ENCODE data around the gene FUT2.
"Not testable (repeated sequence)": the region's sequence is repeated elsewhere in the genome, so short reads cannot be mapped to it uniquely, and the experiment has no call there.

FUT2 gene

GRCh38 chr19:48671446-48671995, 24.2 kb upstream of the FUT2 start:
- DNase-seq: no peak

GRCh38 chr19:48672994-48673393, 22.8 kb upstream of the FUT2 start, which contains the start of gene NTN5:
NTN5 (minus strand) TSS chr19:48673017; CDS start chr19:48670986, 2,031 bp downstream.
- DNase-seq: no peak

DNA sequence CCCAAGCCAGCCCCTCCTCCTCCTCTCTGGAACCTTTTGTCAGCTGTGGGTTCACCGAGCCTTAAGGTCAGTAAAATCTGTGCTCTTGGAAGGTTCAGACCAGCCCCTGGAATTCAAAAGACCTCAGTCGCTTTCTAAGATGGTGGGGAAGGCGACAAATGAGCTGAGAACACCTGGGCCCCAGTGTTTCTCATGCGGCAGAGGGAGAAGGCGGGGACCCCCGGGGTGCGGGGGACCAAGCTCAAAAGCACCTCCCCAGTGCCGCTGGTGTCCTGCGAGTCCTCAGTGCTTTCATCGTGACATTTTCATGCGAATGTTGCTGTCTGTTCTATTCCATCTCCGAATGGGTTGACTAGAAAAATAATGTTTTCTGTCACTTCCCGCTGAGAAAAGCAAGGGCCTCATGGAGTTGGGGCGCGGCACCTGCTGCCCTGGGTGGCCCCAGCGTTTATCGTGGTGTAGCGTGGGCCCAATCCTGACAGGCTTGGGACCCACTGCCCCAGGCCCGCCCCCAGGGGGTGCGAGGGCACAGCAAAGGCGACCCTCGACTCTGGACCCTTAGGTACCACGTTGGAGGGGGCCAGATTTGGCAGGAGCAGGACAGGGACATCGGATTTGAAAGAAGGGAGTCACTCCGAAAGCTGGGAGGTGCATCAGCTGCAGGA, 22.2 kb upstream of the FUT2 start:
- no peak for DNase-seq

DNA sequence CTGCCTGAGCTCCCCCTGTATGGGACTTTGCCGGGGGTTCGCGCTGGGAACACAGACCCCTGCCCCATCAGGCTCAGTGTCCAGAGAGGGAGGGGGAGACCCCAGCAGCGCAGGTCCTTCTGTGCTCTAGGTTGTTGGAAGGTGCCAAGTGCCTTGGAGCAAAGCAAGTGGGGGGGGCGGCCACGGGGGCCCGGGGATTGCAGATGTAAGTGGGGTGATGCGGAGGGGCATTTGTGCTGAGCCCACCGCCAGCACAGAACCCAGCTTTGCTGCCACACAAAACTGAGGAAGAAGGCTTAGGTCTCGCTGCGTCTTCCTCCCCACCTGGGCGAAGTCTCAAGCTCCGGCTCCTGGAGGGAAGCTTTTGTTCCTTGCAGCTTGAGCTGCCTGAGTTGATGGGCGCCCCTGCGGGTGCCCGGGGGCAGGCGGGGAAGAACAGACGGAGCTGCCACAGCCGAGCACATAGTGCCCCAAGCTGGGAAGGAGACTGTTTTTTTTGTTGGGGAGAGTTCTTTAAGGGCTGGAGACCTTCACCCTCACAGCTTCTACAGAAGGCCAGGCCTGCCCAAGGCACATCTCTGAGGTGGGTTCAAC, 21.5 kb upstream of the FUT2 start:
- DNase-seq: no peak

- DNase-seq: peak; percentile 54 to 88
These were observed 20.6 kb upstream of the FUT2 start for GRCh38 chr19:48674921-48675824.

GRCh38 chr19:48676487-48676886, 19.3 kb upstream of the FUT2 start:
- no peak for DNase-seq

DNA sequence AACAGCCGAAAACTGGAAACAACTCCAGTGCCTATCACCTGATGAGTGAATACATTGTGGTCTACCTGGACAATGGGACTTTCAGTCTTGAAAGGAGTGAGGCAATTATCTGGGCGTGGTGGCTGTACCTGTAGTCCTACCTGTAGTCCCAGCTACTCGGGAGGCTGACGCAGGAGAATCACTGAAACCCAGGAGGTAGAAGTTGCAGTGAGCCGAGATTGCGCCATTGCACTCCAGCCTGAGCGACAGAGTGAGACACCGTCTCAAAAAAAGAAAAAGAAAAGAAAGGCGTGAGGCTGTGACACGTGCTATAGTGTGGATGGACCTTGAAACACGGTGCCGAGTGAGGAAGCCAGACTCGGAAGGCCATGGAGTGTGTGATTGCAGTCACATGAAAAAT, 18.9 kb upstream of the FUT2 start:
- no peak for DNase-seq

DNA sequence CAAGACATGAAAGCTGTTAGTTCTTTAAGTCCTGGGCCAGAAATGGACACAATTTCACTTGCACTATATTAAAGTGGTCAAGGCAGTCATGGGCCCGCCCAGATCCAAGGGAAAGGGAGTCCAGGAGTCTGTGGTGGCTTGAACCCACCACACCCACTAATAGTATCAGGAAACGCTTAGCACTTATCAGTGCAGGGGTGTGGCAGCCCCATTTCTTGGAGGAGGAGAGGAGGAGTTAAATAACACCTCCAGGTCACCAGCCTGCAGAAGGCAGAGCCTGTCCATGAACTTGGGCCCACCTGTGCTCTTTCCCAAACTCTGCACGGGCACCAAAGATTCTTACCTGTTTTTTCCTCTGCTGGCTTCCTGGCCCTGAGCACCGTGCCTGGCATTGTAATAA, 17.6 kb upstream of the FUT2 start:
- DNase-seq: no peak

GRCh38 chr19:48680006-48680405, 15.8 kb upstream of the FUT2 start:
- DNase-seq: not testable (repeated sequence)

DNA sequence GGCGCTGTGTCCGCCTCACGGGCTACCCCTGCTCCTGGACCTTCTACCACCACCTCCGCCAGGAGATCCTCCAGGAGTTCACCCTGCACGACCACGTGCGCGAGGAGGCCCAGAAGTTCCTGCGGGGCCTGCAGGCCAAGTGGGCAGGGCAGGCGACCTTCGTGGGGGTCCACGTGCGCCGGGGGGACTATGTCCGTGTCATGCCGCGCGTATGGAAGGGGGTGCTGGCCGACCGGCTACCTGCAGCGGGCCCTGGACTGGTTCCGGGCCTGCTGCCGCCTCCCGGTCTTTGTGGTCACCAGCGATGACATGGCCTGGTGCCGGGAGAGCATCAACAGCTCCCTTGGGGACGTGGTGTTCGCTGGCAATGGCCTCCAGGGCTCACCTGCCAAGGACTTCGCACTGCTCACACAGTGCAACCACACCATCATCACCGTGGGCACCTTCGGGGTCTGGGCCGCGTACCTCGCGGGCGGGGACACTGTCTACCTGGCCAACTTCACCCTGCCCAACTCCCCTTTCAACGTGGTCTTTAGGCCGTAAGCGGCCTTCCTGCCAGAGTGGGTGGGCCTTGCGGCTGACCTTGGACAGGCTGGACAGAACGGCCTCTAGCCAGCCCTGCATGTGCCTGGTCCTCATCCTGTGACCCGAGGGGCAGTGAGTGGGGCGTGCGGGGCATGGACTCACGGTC, 15.2 kb upstream of the FUT2 start:
- DNase-seq: no peak

- DNase-seq: no peak
These were observed 14.7 kb upstream of the FUT2 start for GRCh38 chr19:48681127-48681470.

DNA sequence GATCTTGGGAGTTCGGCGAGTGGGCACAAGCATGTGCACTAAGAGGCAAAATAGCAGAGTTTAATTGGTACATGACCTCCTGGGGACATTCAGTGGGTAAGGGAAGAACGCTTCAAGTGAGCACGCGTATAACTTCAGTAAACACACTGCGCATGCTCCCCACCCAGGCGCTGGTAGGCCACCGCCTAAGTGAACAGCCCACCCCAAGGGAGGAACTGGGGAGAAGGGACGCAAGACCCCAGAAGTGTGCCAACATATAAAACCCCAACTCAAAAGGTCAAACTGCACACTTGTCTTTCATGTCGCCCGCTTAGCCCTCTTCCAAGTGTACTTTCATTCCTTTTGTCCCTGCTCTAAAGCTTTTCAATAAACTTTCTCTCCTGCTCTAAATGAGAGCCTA, 12.4 kb upstream of the FUT2 start:
- DNase-seq: no peak

DNA sequence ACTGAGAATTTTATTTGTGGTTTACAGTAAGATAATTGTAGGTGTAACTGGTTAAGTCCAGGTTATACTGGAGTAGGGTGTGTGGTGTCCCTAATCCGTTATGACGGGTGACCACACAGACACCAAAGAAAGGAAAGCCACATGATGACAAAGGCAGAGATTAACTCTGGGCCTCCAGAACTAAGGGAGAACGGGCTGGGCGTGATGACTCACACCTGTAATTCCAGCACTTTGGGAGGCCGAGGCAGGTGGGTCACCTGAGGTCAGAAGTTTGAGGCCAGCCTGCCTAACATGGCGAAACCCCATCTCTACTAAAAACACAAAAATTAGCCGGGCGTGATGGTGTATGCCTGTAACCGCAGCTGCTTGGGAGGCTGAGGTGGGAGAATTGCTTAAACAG, 10.2 kb upstream of the FUT2 start:
- no peak for DNase-seq

DNA sequence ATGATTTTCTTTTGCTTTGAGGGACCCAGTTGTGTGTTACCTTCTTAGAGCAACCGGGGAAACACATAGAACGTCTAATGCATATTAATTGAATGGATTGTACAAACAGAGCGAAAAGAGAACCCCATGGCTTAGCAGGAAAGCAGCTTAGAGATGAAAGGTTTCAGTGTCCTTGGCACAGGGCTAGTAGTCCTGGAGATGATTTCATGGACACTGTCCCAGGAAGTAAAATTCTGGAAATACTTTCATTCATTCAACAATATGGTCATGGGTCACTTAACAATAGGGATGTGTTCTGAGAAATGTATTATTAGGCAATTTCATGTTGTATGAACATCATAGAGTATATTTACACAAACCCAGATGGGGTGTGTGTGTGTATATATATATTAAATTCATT, 9.7 kb upstream of the FUT2 start:
- no peak for DNase-seq

DNA sequence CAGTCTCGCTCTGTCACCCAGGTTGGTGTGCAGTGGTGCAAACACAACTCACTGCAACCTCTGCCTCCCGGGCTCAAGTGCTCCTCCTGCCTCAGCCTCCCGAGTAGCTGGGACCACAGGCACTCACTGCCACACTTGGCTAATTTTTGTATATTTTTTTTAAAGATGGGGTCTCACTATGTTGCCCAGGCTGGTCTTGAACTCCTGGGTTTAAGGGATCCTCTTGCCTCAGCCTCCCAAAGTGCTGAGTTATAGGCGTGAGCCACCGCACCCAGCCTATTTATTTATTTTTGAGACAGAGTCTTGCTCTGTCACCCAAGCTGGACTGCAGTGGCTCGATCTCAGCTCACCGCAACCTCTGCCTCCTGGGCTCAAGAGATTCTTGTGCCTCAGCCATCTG, 9.1 kb upstream of the FUT2 start:
- not testable (repeated sequence) for DNase-seq

- DNase-seq: no peak
These were observed 8.0 kb upstream of the FUT2 start for GRCh38 chr19:48687776-48688175.

- DNase-seq: peak in 1 of 2 experiments; percentile 60
These were observed 6.3 kb upstream of the FUT2 start for GRCh38 chr19:48689449-48689848.

DNA sequence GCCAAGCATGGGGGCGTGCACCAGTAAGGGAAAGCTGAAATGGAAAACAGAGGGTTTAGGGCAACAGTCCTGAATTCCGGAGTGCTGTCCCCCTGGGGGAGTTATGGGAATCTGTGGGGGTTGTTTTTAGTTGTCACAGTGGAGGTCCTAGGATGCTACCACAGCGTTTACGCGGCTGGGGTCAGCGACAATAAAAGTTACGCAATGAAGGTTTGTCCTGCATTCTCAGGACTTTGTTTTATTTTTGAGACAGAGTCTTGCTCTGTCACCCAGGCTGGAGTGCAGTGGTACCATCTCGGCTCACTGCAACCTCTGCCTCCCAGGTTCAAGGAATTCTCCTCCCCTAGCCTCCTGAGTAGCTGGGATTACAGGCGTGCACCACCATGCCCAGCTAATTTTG, 2.1 kb upstream of the FUT2 start:
- DNase-seq: not testable (repeated sequence)

DNA sequence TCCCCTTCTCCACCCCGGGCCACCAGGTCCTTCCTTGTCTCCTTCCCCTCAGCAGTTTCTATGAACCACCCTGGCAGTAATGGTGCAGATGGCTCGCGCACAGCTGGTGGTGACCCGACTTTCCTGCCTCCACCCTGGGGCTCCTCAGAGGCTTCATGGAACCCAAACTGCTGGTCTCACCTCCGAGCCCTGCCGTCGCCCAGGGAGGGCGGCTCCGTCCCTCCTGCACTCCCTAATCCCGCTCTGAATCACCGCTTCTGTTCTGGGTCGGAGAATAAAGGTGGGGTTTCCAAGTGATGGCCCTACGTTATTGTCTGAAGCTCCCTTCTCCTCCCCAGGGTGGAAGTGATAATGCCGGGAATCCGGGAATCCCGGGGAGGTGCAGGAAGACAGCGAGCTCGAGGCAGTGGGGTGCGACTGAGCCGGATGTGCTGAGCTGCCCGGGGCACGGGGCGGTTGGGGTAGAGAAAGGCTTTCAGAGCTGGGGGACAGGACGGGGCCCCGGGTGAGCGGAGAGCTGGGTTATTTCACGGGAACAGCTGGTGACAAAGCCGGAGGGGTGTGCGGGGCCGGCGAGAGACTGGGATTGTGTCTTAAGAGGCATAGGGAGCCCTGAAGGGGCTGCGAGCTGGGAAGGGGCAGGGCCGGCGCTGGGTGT, 711 bp downstream of the FUT2 start:
- DNase-seq: no peak

GRCh38 chr19:48698046-48698445, 2.3 kb downstream of the FUT2 start:
- no peak for DNase-seq

DNA sequence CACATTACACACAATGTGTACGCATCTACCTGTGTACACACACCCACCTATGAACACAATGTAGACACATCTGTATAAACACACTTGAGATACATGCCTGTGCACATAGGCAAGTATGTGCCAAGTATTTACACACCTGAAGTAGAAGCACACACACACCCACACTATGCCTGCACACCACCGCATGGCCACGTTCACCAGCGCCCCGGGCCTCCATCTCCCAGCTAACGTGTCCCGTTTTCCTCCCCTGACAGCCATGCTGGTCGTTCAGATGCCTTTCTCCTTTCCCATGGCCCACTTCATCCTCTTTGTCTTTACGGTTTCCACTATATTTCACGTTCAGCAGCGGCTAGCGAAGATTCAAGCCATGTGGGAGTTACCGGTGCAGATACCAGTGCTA, 6.9 kb downstream of the FUT2 start:
- DNase-seq: no peak

DNA sequence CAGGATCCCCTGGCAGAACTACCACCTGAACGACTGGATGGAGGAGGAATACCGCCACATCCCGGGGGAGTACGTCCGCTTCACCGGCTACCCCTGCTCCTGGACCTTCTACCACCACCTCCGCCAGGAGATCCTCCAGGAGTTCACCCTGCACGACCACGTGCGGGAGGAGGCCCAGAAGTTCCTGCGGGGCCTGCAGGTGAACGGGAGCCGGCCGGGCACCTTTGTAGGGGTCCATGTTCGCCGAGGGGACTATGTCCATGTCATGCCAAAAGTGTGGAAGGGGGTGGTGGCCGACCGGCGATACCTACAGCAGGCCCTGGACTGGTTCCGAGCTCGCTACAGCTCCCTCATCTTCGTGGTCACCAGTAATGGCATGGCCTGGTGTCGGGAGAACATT, 7.5 kb downstream of the FUT2 start:
- no peak for DNase-seq

- no peak for DNase-seq
These were observed 9.7 kb downstream of the FUT2 start for GRCh38 chr19:48705431-48705830.

Data from cerebellar nuclear complex (tissue), 1 donor.